ENCODE data around the gene ARMC5. TPM values are rescaled to one million over a fixed set of nuclear protein-coding genes. Genes with fewer than 3 reads are reported as not detected.
"Not testable (repeated sequence)": the region's sequence is repeated elsewhere in the genome, so short reads cannot be mapped to it uniquely, and the experiment has no call there.

ARMC5 gene
- polyA plus RNA-seq, 1 donor = 13.6 TPM

- H3K27ac ChIP-seq (ENCODE audit: low read length) = peak overlapping the region; percentile 98
- 40% methylated on average over 1 of the region's 3 CpGs for WGBS (ENCODE audit: insufficient coverage, low lambda C conversion rate)
- H3K9me3 ChIP-seq (ENCODE audit: control insufficient read depth, low read depth, low read length) = peaks cover 6% of the 10 kb centered on the region
Observed at GRCh38 chr16:31429796-31430195, 29.5 kb upstream of the ARMC5 start.

GRCh38 chr16:31430380-31431052 is 28.8 kb upstream of the ARMC5 start:
- H3K4me1 ChIP-seq (ENCODE audit: control insufficient read depth, insufficient read depth, low read length) = peaks cover 16% of the 10 kb centered on the region
- peak in 1 of 2 donors; percentile 40 for DNase-seq
- H3K27me3 ChIP-seq (ENCODE audit: control insufficient read depth, insufficient read depth, low read length) = no peaks in the 10 kb centered on the region
- no peak overlapping the region for H3K4me3 ChIP-seq (ENCODE audit: low read length)
- no CpG with 5 or more reads among the region's 5 CpGs for WGBS (ENCODE audit: insufficient coverage, low lambda C conversion rate)
- peaks cover 6% of the 10 kb centered on the region for H3K9me3 ChIP-seq (ENCODE audit: control insufficient read depth, low read depth, low read length)
- H3K27ac ChIP-seq (ENCODE audit: low read length) = peak overlapping the region; percentile 98
- H3K36me3 ChIP-seq (ENCODE audit: control insufficient read depth, insufficient read depth, low read length) = no peaks in the 10 kb centered on the region

More at GRCh38 chr16:31429796-31430195, 29.5 kb upstream of the ARMC5 start:
- DNase-seq = peak; percentile 74 to 85
- H3K36me3 ChIP-seq (ENCODE audit: control insufficient read depth, insufficient read depth, low read length) = no peaks in the 10 kb centered on the region
- H3K27me3 ChIP-seq (ENCODE audit: control insufficient read depth, insufficient read depth, low read length) = no peaks in the 10 kb centered on the region
- no peak overlapping the region for H3K4me3 ChIP-seq (ENCODE audit: low read length)
- H3K4me1 ChIP-seq (ENCODE audit: control insufficient read depth, insufficient read depth, low read length) = peaks cover 16% of the 10 kb centered on the region

- DNase-seq = no peak
- peaks cover 5% of the 10 kb centered on the region for H3K4me1 ChIP-seq (ENCODE audit: control insufficient read depth, insufficient read depth, low read length)
- H3K36me3 ChIP-seq (ENCODE audit: control insufficient read depth, insufficient read depth, low read length) = peaks cover 5% of the 10 kb centered on the region
- no peaks in the 10 kb centered on the region for H3K9me3 ChIP-seq (ENCODE audit: control insufficient read depth, low read depth, low read length)
- H3K27ac ChIP-seq (ENCODE audit: low read length) = no peak overlapping the region
- no peak overlapping the region for H3K4me3 ChIP-seq (ENCODE audit: low read length)
- WGBS (ENCODE audit: insufficient coverage, low lambda C conversion rate) = no CpG with 5 or more reads among the region's 47 CpGs
- no peaks in the 10 kb centered on the region for H3K27me3 ChIP-seq (ENCODE audit: control insufficient read depth, insufficient read depth, low read length)
Observed at GRCh38 chr16:31435341-31436220, 23.7 kb upstream of the ARMC5 start.

- DNase-seq = no peak
- WGBS (ENCODE audit: insufficient coverage, low lambda C conversion rate) = no CpG with 5 or more reads among the region's 44 CpGs
Observed at GRCh38 chr16:31436221-31437045, 22.9 kb upstream of the ARMC5 start.

GRCh38 chr16:31438414-31438813 is 20.9 kb upstream of the ARMC5 start:
- Histone ChIP-seq H3K4me3 (ENCODE audit: low read length) (no peak overlapping the region), H3K36me3 (ENCODE audit: control insufficient read depth, insufficient read depth, low read length) (peaks cover 5% of the 10 kb centered on the region), H3K27me3 (ENCODE audit: control insufficient read depth, insufficient read depth, low read length) (no peaks in the 10 kb centered on the region), H3K9me3 (ENCODE audit: control insufficient read depth, low read depth, low read length) (no peaks in the 10 kb centered on the region), H3K4me1 (ENCODE audit: control insufficient read depth, insufficient read depth, low read length) (no peaks in the 10 kb centered on the region), H3K27ac (ENCODE audit: low read length) (no peak overlapping the region)
- WGBS (ENCODE audit: insufficient coverage, low lambda C conversion rate) = 100% methylated on average over 1 of the region's 2 CpGs
- DNase-seq = no peak

More at GRCh38 chr16:31436221-31437045, 22.9 kb upstream of the ARMC5 start:
- H3K4me1 ChIP-seq (ENCODE audit: control insufficient read depth, insufficient read depth, low read length) = no peaks in the 10 kb centered on the region
- H3K9me3 ChIP-seq (ENCODE audit: control insufficient read depth, low read depth, low read length) = no peaks in the 10 kb centered on the region
- no peak overlapping the region for H3K4me3 ChIP-seq (ENCODE audit: low read length)
- no peaks in the 10 kb centered on the region for H3K27me3 ChIP-seq (ENCODE audit: control insufficient read depth, insufficient read depth, low read length)
- no peak overlapping the region for H3K27ac ChIP-seq (ENCODE audit: low read length)
- H3K36me3 ChIP-seq (ENCODE audit: control insufficient read depth, insufficient read depth, low read length) = peaks cover 5% of the 10 kb centered on the region

GRCh38 chr16:31439023-31439422 is 20.3 kb upstream of the ARMC5 start:
- WGBS (ENCODE audit: insufficient coverage, low lambda C conversion rate) = no CpG with 5 or more reads among the region's 4 CpGs

GRCh38 chr16:31439519-31439918 is 19.8 kb upstream of the ARMC5 start:
- Histone ChIP-seq H3K4me3 (ENCODE audit: low read length) (no peak overlapping the region), H3K4me1 (ENCODE audit: control insufficient read depth, insufficient read depth, low read length) (no peaks in the 10 kb centered on the region), H3K27me3 (ENCODE audit: control insufficient read depth, insufficient read depth, low read length) (no peaks in the 10 kb centered on the region), H3K36me3 (ENCODE audit: control insufficient read depth, insufficient read depth, low read length) (peaks cover 5% of the 10 kb centered on the region), H3K9me3 (ENCODE audit: control insufficient read depth, low read depth, low read length) (no peaks in the 10 kb centered on the region), H3K27ac (ENCODE audit: low read length) (no peak overlapping the region)
- DNase-seq = no peak
- no CpG with 5 or more reads among the region's 3 CpGs for WGBS (ENCODE audit: insufficient coverage, low lambda C conversion rate)

More at GRCh38 chr16:31439023-31439422, 20.3 kb upstream of the ARMC5 start:
- not testable (repeated sequence) for H3K4me1 ChIP-seq (ENCODE audit: control insufficient read depth, insufficient read depth, low read length); DNase-seq; H3K27ac ChIP-seq (ENCODE audit: low read length); H3K27me3 ChIP-seq (ENCODE audit: control insufficient read depth, insufficient read depth, low read length); H3K4me3 ChIP-seq (ENCODE audit: low read length); H3K36me3 ChIP-seq (ENCODE audit: control insufficient read depth, insufficient read depth, low read length); H3K9me3 ChIP-seq (ENCODE audit: control insufficient read depth, low read depth, low read length)

- Histone ChIP-seq H3K4me3 (ENCODE audit: low read length) (no peak overlapping the region), H3K9me3 (ENCODE audit: control insufficient read depth, low read depth, low read length) (no peaks in the 10 kb centered on the region)
- DNase-seq = no peak
Observed at GRCh38 chr16:31440516-31441184, 18.7 kb upstream of the ARMC5 start.

GRCh38 chr16:31441956-31442355 is 17.3 kb upstream of the ARMC5 start:
- no peak overlapping the region for H3K27ac ChIP-seq (ENCODE audit: low read length)
- peak overlapping the region; percentile 81 for H3K4me3 ChIP-seq (ENCODE audit: low read length)
- no peaks in the 10 kb centered on the region for H3K27me3 ChIP-seq (ENCODE audit: control insufficient read depth, insufficient read depth, low read length)
- no peak for DNase-seq
- WGBS (ENCODE audit: insufficient coverage, low lambda C conversion rate) = no CpG with 5 or more reads among the region's 34 CpGs
- H3K36me3 ChIP-seq (ENCODE audit: control insufficient read depth, insufficient read depth, low read length) = no peaks in the 10 kb centered on the region
- no peaks in the 10 kb centered on the region for H3K9me3 ChIP-seq (ENCODE audit: control insufficient read depth, low read depth, low read length)
- H3K4me1 ChIP-seq (ENCODE audit: control insufficient read depth, insufficient read depth, low read length) = no peaks in the 10 kb centered on the region

More at GRCh38 chr16:31440516-31441184, 18.7 kb upstream of the ARMC5 start:
- H3K4me1 ChIP-seq (ENCODE audit: control insufficient read depth, insufficient read depth, low read length) = no peaks in the 10 kb centered on the region
- H3K27ac ChIP-seq (ENCODE audit: low read length) = no peak overlapping the region
- H3K36me3 ChIP-seq (ENCODE audit: control insufficient read depth, insufficient read depth, low read length) = peaks cover 5% of the 10 kb centered on the region
- no peaks in the 10 kb centered on the region for H3K27me3 ChIP-seq (ENCODE audit: control insufficient read depth, insufficient read depth, low read length)
- no CpG with 5 or more reads among the region's 4 CpGs for WGBS (ENCODE audit: insufficient coverage, low lambda C conversion rate)
